ENCODE measurements around the gene CDH13. TPM values are rescaled to one million over a fixed set of nuclear protein-coding genes. Genes with fewer than 3 reads are reported as not detected.

Gene CDH13
- total and polyA plus RNA-seq, 9 of the 15 experiments (the other 6 are each of a cell fraction or from before 2014, with no cell fraction given), result 0.03 TPM; not detected in 8

- TF ChIP-seq MGA (IDR thresholded peaks at IDR 0.05) (no peak), ZNF695 (CRISPR knock-in tag; IDR thresholded peaks at IDR 0.05) (no peak), ZNF121 (CRISPR knock-in tag; conservative IDR thresholded peaks at IDR 0.05) (no peak), ZKSCAN1 (IDR thresholded peaks at IDR 0.05; ENCODE audit: low read depth, low read length) (no peak), JUNB (CRISPR knock-in tag; conservative IDR thresholded peaks at IDR 0.05) (no peak), TARDBP (IDR thresholded peaks at IDR 0.05) (no peak), BRD9 (IDR thresholded peaks at IDR 0.05; ENCODE audit: low read depth, partially characterized antibody) (no peak), POLR2H (tag; IDR thresholded peaks at IDR 0.05; ENCODE audit: low read depth) (no peak), NFYB (IDR thresholded peaks at IDR 0.05; ENCODE audit: extremely low read depth, insufficient read length) (no peak)
Measured at GRCh38 chr16:83054283-83054682, 427.5 kb downstream of the CDH13 start (continued).

All from K562 (cell line).